OCI-LY3 (cell line): ENCODE measurements around the gene DDX27.

Experiments used
- H2AFZ ChIP-seq: fragments of 200-600, 300-600 bp; shearing (Covaris generic); 2 replicates; pipeline ENCODE4 v1.6.0; 2014; ENCODE audit warnings: antibody characterized with exemption, low read depth, low read length
- H3K27ac ChIP-seq: fragments of 200-600, 300-600 bp; sonication (generic); 2 replicates; pipeline ENCODE4 v1.5.1; 2014; ENCODE audit warnings: mild to moderate bottlenecking, low read length, moderate library complexity, mixed read lengths
- H3K27me3 ChIP-seq: fragments of 200-600, 300-600 bp; sonication (generic); 2 replicates; pipeline ENCODE4 v1.6.1; 2014; ENCODE audit warnings: low read depth, low read length, mixed read lengths
- H3K36me3 ChIP-seq: fragments of 200-600, 300-600 bp; sonication (generic); replicated peaks from 2 replicates; pipeline ENCODE3; 2014; ENCODE audit warnings: low read depth, low read length, mixed read lengths
- H3K4me1 ChIP-seq: fragments of 300-600, 200-600 bp; sonication (generic); 2 replicates; pipeline ENCODE4 v1.6.1; 2014; ENCODE audit warnings: low read length, mixed read lengths
- H3K4me2 ChIP-seq: fragments of 200-600, 300-600 bp; sonication (generic); 2 replicates; pipeline ENCODE4 v1.6.1; 2014; ENCODE audit warnings: low read length, mixed read lengths
- H3K4me3 ChIP-seq: fragments of 300-600, 200-600 bp; sonication (generic); 2 replicates; pipeline ENCODE4 v1.5.1; 2014; ENCODE audit warnings: antibody characterized with exemption, mild to moderate bottlenecking, low read length, moderate library complexity
- H3K79me2 ChIP-seq: fragments of 300-600, 200-600 bp; shearing (Covaris generic); 2 replicates; pipeline ENCODE4 v1.6.1; 2014; ENCODE audit warnings: mild to moderate bottlenecking, low read length, mixed read lengths
- H3K9ac ChIP-seq: fragments of 300-600, 200-600 bp; shearing (Covaris generic); 2 replicates; pipeline ENCODE4 v1.6.0; 2014; ENCODE audit warnings: mild to moderate bottlenecking, low read length, moderate library complexity
- H3K9me3 ChIP-seq: fragments of 200-600, 300-600 bp; shearing (Covaris generic); 2 replicates; pipeline ENCODE4 v1.6.1; 2014; ENCODE audit warnings: low read length, mixed read lengths; ENCODE audit not compliant: insufficient read depth
- H4K20me1 ChIP-seq: fragments of 200-600, 300-600 bp; sonication (generic); 2 replicates; pipeline ENCODE4 v1.6.1; 2016; ENCODE audit warnings: low read length, mixed read lengths; ENCODE audit not compliant: insufficient read depth
- EZH2phosphoT487 ChIP-seq: fragments of 200-600 bp; shearing (Covaris generic); IDR thresholded peaks from 2 replicates; pipeline ENCODE4 v1.6.1; 2018; ENCODE audit warnings: antibody characterized with exemption, mixed run types, low read depth
- TF ChIP-seq, protein P1 (sequence below): fragments of 200-600, 300-600 bp; sonication (generic); IDR thresholded peaks from 2 replicates; pipeline ENCODE4 v1.5.1; 2014; ENCODE audit warnings: antibody characterized with exemption, low read length, low read depth

Gene DDX27

GRCh38 chr20:49199729-49200293 lies 19.4 kb upstream of the DDX27 start:
- H3K9me3 ChIP-seq: no peaks in the 10 kb centered on the region
- H3K4me3 ChIP-seq: no peak overlapping the region
- H3K4me2 ChIP-seq: no peak overlapping the region
- H3K4me1 ChIP-seq: no peaks in the 10 kb centered on the region
- TF ChIP-seq EZH2phosphoT487: no peak
- TF ChIP-seq, protein P1, sequence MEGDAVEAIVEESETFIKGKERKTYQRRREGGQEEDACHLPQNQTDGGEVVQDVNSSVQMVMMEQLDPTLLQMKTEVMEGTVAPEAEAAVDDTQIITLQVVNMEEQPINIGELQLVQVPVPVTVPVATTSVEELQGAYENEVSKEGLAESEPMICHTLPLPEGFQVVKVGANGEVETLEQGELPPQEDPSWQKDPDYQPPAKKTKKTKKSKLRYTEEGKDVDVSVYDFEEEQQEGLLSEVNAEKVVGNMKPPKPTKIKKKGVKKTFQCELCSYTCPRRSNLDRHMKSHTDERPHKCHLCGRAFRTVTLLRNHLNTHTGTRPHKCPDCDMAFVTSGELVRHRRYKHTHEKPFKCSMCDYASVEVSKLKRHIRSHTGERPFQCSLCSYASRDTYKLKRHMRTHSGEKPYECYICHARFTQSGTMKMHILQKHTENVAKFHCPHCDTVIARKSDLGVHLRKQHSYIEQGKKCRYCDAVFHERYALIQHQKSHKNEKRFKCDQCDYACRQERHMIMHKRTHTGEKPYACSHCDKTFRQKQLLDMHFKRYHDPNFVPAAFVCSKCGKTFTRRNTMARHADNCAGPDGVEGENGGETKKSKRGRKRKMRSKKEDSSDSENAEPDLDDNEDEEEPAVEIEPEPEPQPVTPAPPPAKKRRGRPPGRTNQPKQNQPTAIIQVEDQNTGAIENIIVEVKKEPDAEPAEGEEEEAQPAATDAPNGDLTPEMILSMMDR: no peak
- no peaks in the 10 kb centered on the region for H4K20me1 ChIP-seq
- H3K9ac ChIP-seq: no peak overlapping the region
- H3K36me3 ChIP-seq: no peaks in the 10 kb centered on the region
- H2AFZ ChIP-seq: no peak overlapping the region
- H3K79me2 ChIP-seq: no peaks in the 10 kb centered on the region
- no peaks in the 10 kb centered on the region for H3K27me3 ChIP-seq
- no peak overlapping the region for H3K27ac ChIP-seq

GRCh38 chr20:49203011-49203410 lies 16.2 kb upstream of the DDX27 start:
- H3K9me3 ChIP-seq: no peaks in the 10 kb centered on the region
- H3K9ac ChIP-seq: no peak overlapping the region
- no peak overlapping the region for H2AFZ ChIP-seq
- H3K4me1 ChIP-seq: no peaks in the 10 kb centered on the region
- no peak overlapping the region for H3K4me3 ChIP-seq
- H3K27ac ChIP-seq: no peak overlapping the region
- H3K79me2 ChIP-seq: no peaks in the 10 kb centered on the region
- H3K36me3 ChIP-seq: no peaks in the 10 kb centered on the region
- no peak overlapping the region for H3K4me2 ChIP-seq
- H3K27me3 ChIP-seq: no peaks in the 10 kb centered on the region
- H4K20me1 ChIP-seq: no peaks in the 10 kb centered on the region
- TF ChIP-seq EZH2phosphoT487: no peak
- TF ChIP-seq, protein P1: no peak

GRCh38 chr20:49203746-49204145 lies 15.5 kb upstream of the DDX27 start:
- Histone ChIP-seq H3K27me3 (no peaks in the 10 kb centered on the region), H3K9me3 (no peaks in the 10 kb centered on the region), H3K36me3 (no peaks in the 10 kb centered on the region), H4K20me1 (no peaks in the 10 kb centered on the region), H3K9ac (no peak overlapping the region), H3K79me2 (no peaks in the 10 kb centered on the region), H3K4me3 (no peak overlapping the region), H3K4me2 (no peak overlapping the region), H3K4me1 (no peaks in the 10 kb centered on the region), H3K27ac (no peak overlapping the region), H2AFZ (no peak overlapping the region)
- TF ChIP-seq, protein P1: no peak
- no peak for TF ChIP-seq EZH2phosphoT487

- H3K27me3 ChIP-seq: no peaks in the 10 kb centered on the region
- no peak overlapping the region for H3K4me3 ChIP-seq
- H3K9ac ChIP-seq: no peak overlapping the region
- no peaks in the 10 kb centered on the region for H3K79me2 ChIP-seq
- H3K9me3 ChIP-seq: peaks cover 11% of the 10 kb centered on the region
- H3K4me2 ChIP-seq: no peak overlapping the region
- H3K27ac ChIP-seq: no peak overlapping the region
- peak overlapping the region; percentile 52; the same call in 1 of the 2 replicates for H2AFZ ChIP-seq
- H3K4me1 ChIP-seq: no peaks in the 10 kb centered on the region
- TF ChIP-seq, protein P1: peak; percentile 53; the same call in 1 of the 2 replicates
- no peak for TF ChIP-seq EZH2phosphoT487
- no peaks in the 10 kb centered on the region for H4K20me1 ChIP-seq
- no peaks in the 10 kb centered on the region for H3K36me3 ChIP-seq
These were observed 12.1 kb upstream of the DDX27 start for GRCh38 chr20:49207076-49207475.
